HG03520 (cell line): ENCODE data around the gene GPA33.
"Not testable (repeated sequence)": the region's sequence is repeated elsewhere in the genome, so short reads cannot be mapped to it uniquely, and the experiment has no call there.

ENCODE experiments used
- ATAC-seq: cut with Tn5 transposase; IDR thresholded peaks from one replicate; pipeline ENCODE4 v1.9.1; 2021; ENCODE audit warnings: mild to moderate bottlenecking, moderate library complexity; ENCODE audit not compliant: unreplicated experiment

Gene GPA33

GRCh38 chr1:167059045-167059808 is 30.9 kb downstream of the GPA33 start:
- ATAC-seq = no peak

DNA sequence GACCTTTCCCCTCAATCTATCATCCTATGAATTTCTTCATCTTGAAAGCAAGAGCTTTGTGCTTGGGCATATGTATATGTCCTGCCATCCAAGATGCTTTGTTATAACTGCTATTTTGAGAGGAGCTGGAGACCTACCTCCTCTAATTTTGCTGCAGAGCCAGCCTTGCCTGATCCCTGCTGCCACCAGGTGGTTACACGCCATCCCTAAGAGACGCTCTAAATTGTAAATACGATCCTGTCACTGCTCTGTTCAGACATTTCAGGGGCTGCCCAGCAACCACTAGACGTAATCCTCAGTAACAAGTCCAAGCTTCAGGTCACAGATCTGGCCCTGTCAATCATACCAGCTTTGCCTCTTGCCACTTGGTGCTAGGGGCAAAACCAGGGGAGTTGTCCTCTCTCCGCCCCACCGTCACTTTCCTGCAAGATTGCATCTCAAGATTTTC is 32.9 kb downstream of the GPA33 start:
- peak; percentile 64 for ATAC-seq

DNA sequence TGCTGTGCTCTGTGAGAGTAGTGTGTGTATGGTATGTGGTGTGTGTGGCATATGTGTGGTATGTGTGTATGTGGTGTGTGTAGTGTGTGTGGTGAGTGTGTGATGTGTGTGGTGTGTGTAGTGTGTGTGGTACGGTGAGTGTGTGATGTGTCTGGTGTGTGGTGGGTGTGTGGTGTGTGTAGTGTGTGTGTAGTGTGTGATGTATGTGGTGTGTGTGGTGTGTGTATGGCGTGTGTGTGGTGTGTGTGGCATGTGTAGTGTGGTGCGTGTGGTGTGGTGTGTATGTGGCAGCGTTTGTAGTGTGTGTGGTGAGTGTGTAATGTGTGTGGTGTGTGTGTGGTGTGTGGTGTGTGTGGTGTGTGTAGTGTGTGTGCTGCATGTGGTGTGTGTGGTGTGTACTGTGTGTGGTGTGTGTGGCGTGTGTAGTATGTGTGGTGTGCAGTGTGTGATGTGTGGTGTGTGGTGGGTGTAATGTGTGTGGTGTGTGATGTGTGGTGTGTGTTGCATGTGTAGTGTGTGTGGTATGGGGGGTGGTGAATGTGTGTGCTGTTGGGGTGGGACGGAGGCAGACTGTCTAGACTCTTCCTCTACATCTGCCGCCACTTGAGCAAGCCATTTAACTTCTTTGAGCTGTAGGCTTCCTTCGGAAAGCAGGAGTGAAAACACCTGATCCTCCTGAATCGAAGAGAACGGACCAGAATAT is 33.5 kb downstream of the GPA33 start:
- ATAC-seq = no peak

- ATAC-seq = no peak
Observed at GRCh38 chr1:167054946-167055630, 35.1 kb downstream of the GPA33 start.

GRCh38 chr1:167054531-167054930 is 35.6 kb downstream of the GPA33 start:
- no peak for ATAC-seq

DNA sequence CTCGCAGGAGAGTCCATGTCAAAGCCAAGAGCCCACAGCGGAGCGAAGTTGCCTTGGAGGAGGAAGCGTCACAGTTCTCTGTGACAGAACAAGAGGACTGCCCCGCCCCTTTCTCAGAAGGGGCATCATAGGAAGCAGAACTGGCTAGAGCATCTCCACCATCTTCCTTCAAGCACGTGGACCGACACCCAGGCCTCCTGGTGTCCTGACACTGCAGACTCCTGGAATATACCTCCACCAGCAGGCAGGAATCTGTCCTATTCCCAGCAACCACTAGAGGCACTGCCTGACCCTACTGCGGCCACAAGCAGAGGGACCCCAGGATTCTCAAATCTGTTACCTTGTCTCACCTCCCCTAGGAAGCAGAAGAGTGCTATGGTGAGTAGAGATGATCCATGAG is 37.8 kb downstream of the GPA33 start:
- ATAC-seq = no peak

GRCh38 chr1:167051907-167052306 is 38.3 kb downstream of the GPA33 start:
- ATAC-seq = no peak

DNA sequence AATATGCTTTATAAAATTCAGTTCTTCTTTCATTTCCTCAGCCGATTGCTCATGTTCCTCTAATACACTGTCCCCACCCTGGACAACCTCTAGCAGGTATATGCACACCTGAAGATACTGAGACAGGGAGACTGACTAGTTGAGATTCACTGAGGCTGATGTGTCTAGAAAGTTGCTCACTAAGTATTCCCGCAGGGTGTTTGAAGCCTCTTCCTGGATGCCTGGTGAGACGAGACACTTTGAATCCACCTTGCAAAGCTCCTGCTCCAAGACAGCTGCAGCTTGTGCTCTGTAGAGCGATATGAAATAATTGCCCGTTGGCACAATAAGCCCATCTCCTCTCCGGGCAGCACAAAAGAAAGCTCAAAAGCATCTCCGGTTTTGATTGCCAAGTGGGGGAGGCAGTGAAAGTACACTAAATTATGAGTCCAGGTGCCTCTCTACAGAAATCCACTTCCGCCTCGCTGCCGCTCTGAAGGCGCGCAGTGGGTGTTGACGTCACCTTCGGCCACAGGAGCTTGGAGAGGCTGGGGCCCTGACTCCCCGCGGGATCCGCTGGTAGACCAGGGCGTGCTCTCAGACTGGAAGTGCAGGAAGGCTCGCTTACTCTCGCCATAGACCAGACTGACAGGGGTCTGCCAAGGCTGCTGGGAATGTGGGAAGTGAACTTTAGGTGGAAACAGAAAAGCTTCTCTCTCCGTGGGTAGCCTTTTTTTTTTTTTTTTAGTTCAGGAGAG is 46.3 kb downstream of the GPA33 start:
- peak; percentile 99 for ATAC-seq

- no peak for ATAC-seq
Observed at GRCh38 chr1:167033646-167034045, 56.5 kb downstream of the GPA33 start.

- not testable (repeated sequence) for ATAC-seq
Observed at GRCh38 chr1:167029553-167029952, 60.6 kb downstream of the GPA33 start.

DNA sequence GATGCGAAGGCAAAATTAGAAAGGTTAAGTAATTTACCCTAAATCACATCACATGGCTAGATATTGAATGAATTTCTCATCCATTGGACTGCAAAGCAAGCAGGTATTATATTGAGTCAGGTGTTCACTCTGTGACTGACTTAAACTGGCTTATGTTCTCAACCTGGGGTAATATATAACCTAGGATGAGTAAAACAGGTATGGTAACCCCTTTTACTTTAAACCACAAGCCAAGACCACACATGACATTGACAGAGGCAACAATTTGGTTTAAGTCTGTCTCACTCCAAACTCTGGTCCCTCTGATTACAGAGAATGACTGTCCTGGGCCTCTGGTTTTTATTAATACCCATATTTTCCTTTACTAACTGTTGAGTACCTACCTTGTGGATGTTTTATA is 67.8 kb downstream of the GPA33 start:
- no peak for ATAC-seq

DNA sequence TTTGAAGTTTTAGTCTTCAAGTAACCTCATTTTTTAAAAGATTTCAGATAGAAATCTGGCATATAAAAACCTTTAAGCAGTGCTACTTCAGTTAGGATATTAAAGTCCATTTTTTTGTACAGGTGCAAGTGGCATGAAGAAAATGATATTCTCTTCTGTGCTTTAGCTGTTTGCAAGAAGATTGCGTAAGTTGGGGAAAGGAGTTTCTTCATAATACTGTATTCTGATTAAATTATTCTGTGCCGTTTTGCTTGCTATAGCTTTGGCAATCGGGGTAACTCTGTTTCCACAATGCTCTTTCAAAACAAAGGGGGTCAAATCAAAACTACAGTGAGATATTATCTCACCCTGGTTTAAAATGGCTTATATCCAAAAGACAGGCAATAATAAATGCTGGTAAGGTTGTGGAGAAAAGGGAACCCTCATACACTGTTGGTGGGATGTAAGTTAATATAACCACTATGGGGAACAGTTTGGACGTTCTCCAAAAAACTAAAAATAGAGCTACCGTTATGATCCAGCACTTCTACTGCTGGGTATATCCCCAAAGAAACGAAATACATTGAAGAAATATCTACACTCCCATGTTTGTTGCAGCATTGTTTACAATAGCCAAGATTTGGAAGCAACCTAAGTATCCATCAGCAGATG is 74.0 kb downstream of the GPA33 start:
- no peak for ATAC-seq

DNA sequence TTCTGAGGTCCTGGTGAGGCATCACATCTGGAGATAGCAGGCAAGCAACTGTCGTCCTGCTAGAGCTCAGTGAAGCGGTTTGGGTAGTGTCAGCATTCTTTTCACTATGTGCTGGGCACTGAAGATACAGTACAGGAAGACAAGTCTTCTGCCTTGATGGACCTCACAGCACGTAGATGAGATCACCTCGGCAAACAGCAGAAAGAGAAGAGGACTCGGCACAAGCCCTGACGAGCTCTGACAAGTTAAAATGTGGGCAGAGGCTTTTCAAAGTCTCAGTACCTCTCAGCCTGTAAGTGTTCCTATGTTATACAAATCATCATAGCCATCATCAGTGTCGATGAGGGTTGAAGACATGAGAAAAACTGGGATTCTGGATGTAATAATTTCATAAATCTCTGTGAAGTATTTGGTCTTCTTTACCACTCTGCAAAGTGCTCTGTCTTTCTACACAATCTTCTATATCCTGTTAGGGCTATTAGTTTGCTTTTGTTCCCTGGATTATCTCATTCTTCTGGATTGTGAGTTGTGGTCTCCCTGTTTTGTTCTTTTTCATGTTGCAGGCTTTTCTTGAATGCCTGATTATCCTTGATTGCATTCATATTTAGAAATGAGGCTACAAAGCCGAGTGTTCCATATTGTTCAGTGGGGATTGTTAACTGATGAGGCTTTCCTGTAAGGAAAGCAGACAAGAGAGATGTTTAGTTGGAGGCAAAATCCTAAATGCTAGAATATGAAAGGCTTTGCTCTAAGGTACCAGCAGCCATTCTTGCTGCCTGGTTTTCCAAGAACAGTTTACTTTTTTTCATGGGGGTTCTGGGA is 76.9 kb downstream of the GPA33 start:
- no peak for ATAC-seq

DNA sequence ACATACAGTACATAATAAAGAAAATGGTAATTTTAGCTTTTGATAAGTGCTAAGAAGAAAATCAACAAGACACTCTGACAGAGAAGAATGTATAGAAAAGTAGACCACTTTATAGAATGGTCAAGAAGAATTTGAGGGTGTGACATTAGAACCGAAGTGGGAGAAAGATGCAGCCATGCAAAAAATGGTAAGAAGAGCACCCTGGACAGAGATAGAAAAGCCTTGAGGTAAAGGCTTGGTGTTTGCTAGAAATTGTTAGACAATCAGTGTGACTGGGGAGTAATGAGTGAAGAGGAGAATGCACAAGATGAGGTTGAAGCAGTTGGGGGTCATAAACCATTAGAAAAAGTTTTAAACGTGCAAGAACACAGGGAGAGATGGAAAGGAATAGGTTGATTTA is 77.6 kb downstream of the GPA33 start:
- ATAC-seq = no peak

- ATAC-seq = no peak
Observed at GRCh38 chr1:167011560-167012191, 78.5 kb downstream of the GPA33 start.

DNA sequence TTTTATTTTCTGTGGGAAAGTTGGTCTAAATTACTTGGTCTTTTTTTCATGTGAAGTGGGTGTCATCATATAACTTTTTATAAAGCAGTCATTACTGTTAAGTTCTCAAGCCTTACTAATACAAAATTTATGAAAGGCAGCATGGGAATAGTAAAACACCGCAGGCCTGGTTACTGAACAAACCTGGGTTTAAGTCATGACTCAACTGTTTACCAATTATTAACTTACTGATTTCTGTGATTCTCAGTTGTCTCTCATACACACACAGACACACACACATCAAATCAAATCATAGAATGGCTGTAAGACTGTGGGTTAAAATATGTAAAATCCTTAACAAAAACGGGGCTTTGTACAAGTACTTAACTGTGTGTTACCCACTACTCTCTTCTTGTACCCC is 86.5 kb downstream of the GPA33 start:
- ATAC-seq = no peak
